HFFc6 (cell line): ENCODE measurements around the gene CTSE. TPM values are rescaled to one million over a fixed set of nuclear protein-coding genes. Genes with fewer than 3 reads are reported as not detected.

Source experiments
- DNase-seq: peaks from one replicate; pipeline ENCODE4 v3.0.0-alpha.2; 2018
- H3K27ac Mint-ChIP-seq: 2 replicates; pipeline ENCODE4 v1.8.0; 2020; ENCODE audit warnings: mild to moderate bottlenecking, mixed read lengths
- H3K27me3 Mint-ChIP-seq: 2 replicates; pipeline ENCODE4 v1.8.0; 2021; ENCODE audit warnings: mild to moderate bottlenecking, moderate library complexity, mixed read lengths; ENCODE audit not compliant: insufficient read depth
- H3K36me3 Mint-ChIP-seq: 2 replicates; pipeline ENCODE4 v1.8.0; 2021; ENCODE audit warnings: low read depth, mixed read lengths
- H3K4me1 Mint-ChIP-seq: 2 replicates; pipeline ENCODE4 v1.8.0; 2020; ENCODE audit warnings: low read depth, mixed read lengths
- H3K4me3 Mint-ChIP-seq: 2 replicates; pipeline ENCODE4 v1.8.0; 2020; ENCODE audit warnings: mild to moderate bottlenecking, moderate library complexity, mixed read lengths
- H3K9me3 Mint-ChIP-seq: 2 replicates; pipeline ENCODE4 v1.8.0; 2020; ENCODE audit warnings: mild to moderate bottlenecking, mixed read lengths
- CTCF ChIP-seq: fragments of 200-600 bp; sonication (generic); IDR thresholded peaks from 2 replicates; pipeline ENCODE4 v1.5.0; 2021; ENCODE audit warnings: antibody characterized with exemption, mild to moderate bottlenecking
- total RNA-seq, 6 experiments: library from RNA; stranded (reverse); fragmentation: NEBNext Ultra II Directional; extraction: Animal tissue kit (Norgen Biotek cat#: 25700); gene quantifications; 2 replicates in 1 of 6; 3 replicates in 5 of 6; pipeline ENCODE4 v1.2.3, GENCODE V29; 2021

Gene CTSE
- total RNA-seq, 6 experiments from 2014 or later, result not detected

DNA sequence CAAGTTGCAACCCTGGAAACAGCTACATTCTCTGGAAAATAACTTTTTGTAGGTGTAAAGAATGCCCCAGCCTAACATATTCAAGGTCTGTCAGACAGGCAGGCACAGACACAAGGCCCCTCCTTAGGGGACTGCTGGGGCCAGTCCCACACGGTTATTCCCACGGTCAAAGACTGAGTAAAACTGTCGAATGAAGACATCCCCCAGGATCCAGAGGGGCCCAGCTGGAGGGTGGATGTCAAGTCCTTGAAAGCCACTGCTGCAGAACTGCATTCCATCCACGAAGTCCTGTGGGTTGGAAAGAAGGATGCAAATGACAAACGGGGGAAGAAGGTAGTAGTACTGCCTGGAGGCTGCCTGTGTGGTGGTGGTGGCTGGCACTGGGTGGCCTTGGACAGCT is 13.6 kb downstream of the CTSE start:
- Mint-ChIP-seq H3K27ac (no peak overlapping the region), H3K9me3 (no peaks in the 10 kb centered on the region), H3K4me1 (no peaks in the 10 kb centered on the region), H3K27me3 (peaks cover 31% of the 10 kb centered on the region), H3K36me3 (no peaks in the 10 kb centered on the region), H3K4me3 (no peak overlapping the region)
- no peak for DNase-seq
- TF ChIP-seq CTCF, result no peak

DNA sequence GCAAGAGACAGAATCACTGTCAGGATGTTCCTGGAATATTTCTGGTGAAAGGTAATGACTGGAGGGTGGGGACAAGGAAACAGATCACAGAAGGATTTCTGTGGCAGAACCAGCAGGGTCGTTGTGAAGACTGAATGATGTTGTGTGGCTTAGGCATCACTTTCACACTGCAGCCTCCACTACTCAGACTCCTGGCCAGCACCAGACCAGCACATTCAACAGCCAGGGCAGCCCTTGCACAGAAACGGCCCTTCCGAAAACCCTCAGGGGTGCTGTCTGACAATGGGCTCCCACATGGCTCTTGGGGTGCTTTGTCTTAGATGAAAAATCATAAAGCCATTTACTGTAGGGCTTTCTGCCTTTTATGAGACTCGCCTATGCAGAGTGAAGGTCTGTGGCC is 16.7 kb downstream of the CTSE start:
- Mint-ChIP-seq H3K27me3 (peaks cover 18% of the 10 kb centered on the region), H3K36me3 (no peaks in the 10 kb centered on the region), H3K4me1 (peaks cover 30% of the 10 kb centered on the region), H3K9me3 (no peaks in the 10 kb centered on the region), H3K27ac (no peak overlapping the region), H3K4me3 (no peak overlapping the region)
- no peak for TF ChIP-seq CTCF
- DNase-seq, result no peak

- H3K4me1 Mint-ChIP-seq, result peaks cover 42% of the 10 kb centered on the region
- no peaks in the 10 kb centered on the region for H3K9me3 Mint-ChIP-seq
- H3K4me3 Mint-ChIP-seq, result no peak overlapping the region
- H3K36me3 Mint-ChIP-seq, result no peaks in the 10 kb centered on the region
- H3K27ac Mint-ChIP-seq, result no peak overlapping the region
- DNase-seq, result no peak
- peaks cover 10% of the 10 kb centered on the region for H3K27me3 Mint-ChIP-seq
- TF ChIP-seq CTCF, result no peak
Measured at GRCh38 chr1:206005778-206006180, 17.9 kb downstream of the CTSE start.

DNA sequence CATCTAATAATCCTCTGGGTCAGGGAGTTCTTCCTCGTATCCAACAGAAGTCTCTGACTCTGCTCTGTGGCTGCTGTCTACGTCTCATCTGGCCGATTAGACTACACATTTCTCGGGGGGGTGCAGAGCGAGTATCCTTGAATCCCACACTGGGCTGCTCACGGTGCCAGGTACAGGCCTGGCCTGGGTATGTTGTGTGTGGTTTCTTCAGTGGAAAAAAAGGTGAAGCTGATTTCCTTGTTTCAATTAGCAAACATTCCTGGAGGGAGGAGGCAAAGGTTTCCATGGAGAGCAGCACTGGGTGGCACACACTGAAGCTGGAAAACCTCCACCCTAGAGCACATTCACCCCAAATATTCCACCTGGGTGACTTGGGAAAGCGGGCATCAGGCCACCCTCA is 18.5 kb downstream of the CTSE start:
- Mint-ChIP-seq H3K27ac (no peak overlapping the region), H3K9me3 (no peaks in the 10 kb centered on the region), H3K36me3 (no peaks in the 10 kb centered on the region), H3K4me1 (peaks cover 47% of the 10 kb centered on the region), H3K4me3 (no peak overlapping the region), H3K27me3 (peaks cover 10% of the 10 kb centered on the region; the same call in 1 of the 2 replicates)
- TF ChIP-seq CTCF, result no peak
- DNase-seq, result no peak

GRCh38 chr1:206004826-206005225 is 18.9 kb downstream of the CTSE start:
- Mint-ChIP-seq H3K4me3 (no peak overlapping the region), H3K27me3 (peaks cover 10% of the 10 kb centered on the region; the same call in 1 of the 2 replicates), H3K9me3 (no peaks in the 10 kb centered on the region), H3K36me3 (no peaks in the 10 kb centered on the region), H3K27ac (no peak overlapping the region), H3K4me1 (peaks cover 51% of the 10 kb centered on the region)
- DNase-seq, result no peak
- no peak for TF ChIP-seq CTCF
